HG03342 (cell line): ENCODE results near the gene TRMT10B.
A peak's percentile ranks its signal among the peaks of the same experiment; 100 is the strongest.
"Not testable (repeated sequence)": the region's sequence is repeated elsewhere in the genome, so short reads cannot be mapped to it uniquely, and the experiment has no call there.

Experiments
- ATAC-seq: cut with Tn5 transposase; IDR thresholded peaks from one replicate; pipeline ENCODE4 v1.9.1; 2021; ENCODE audit warnings: mild to moderate bottlenecking, moderate library complexity; ENCODE audit not compliant: unreplicated experiment

Gene TRMT10B

GRCh38 chr9:37749129-37749528 is 4.5 kb upstream of the TRMT10B start:
- no peak for ATAC-seq

GRCh38 chr9:37751186-37751585 is 2.4 kb upstream of the TRMT10B start:
- ATAC-seq = no peak

- not testable (repeated sequence) for ATAC-seq
Measured at GRCh38 chr9:37751704-37752103, 1.9 kb upstream of the TRMT10B start.

GRCh38 chr9:37752112-37752511 is 1.5 kb upstream of the TRMT10B start:
- ATAC-seq = not testable (repeated sequence)

GRCh38 chr9:37752642-37753488 is 740 bp upstream of the TRMT10B start:
- ATAC-seq = no peak

- ATAC-seq = no peak
Measured at GRCh38 chr9:37758747-37759146, 5.1 kb downstream of the TRMT10B start.

- no peak for ATAC-seq
Measured at GRCh38 chr9:37760416-37761161, 7.0 kb downstream of the TRMT10B start.

- no peak for ATAC-seq
Measured at GRCh38 chr9:37761511-37761910, 7.9 kb downstream of the TRMT10B start.

- not testable (repeated sequence) for ATAC-seq
Measured at GRCh38 chr9:37765263-37765662, 11.7 kb downstream of the TRMT10B start.

GRCh38 chr9:37769306-37769705 is 15.7 kb downstream of the TRMT10B start:
- ATAC-seq = no peak

- no peak for ATAC-seq
Measured at GRCh38 chr9:37769995-37770394, 16.4 kb downstream of the TRMT10B start.

GRCh38 chr9:37775216-37775919 is 21.8 kb downstream of the TRMT10B start:
- no peak for ATAC-seq

GRCh38 chr9:37776328-37776727 is 22.7 kb downstream of the TRMT10B start:
- ATAC-seq = no peak

GRCh38 chr9:37778534-37778933 is 24.9 kb downstream of the TRMT10B start:
- ATAC-seq = no peak

- ATAC-seq = no peak
Measured at GRCh38 chr9:37784291-37784615, 30.6 kb downstream of the TRMT10B start.

GRCh38 chr9:37784616-37785483 is 31.2 kb downstream of the TRMT10B start, which contains the start of gene EXOSC3:
TSS of gene EXOSC3 (minus strand) at chr9:37785064. CDS start at chr9:37785044, 20 bp downstream.
- ATAC-seq = peak; percentile 91

- ATAC-seq = no peak
Measured at GRCh38 chr9:37787059-37787458, 33.5 kb downstream of the TRMT10B start.

GRCh38 chr9:37788332-37788731 is 34.7 kb downstream of the TRMT10B start:
- ATAC-seq = no peak

- ATAC-seq = no peak
Measured at GRCh38 chr9:37790096-37790495, 36.5 kb downstream of the TRMT10B start.

GRCh38 chr9:37792122-37792521 is 38.5 kb downstream of the TRMT10B start:
- ATAC-seq = no peak

- ATAC-seq = no peak
Measured at GRCh38 chr9:37796232-37796631, 42.6 kb downstream of the TRMT10B start.
